NCI-H2029 treated with DMSO at 0.1 percent for 48 hours (cell line): ENCODE results near the gene EZH2.

Experiments
- DNase-seq: peaks from one replicate; lab custom pipeline; 2025; lab: John Stamatoyannopoulos, UW

The EZH2 gene

GRCh38 chr7:148806187-148806586 is 77.9 kb downstream of the EZH2 start:
- no peak for DNase-seq

DNA sequence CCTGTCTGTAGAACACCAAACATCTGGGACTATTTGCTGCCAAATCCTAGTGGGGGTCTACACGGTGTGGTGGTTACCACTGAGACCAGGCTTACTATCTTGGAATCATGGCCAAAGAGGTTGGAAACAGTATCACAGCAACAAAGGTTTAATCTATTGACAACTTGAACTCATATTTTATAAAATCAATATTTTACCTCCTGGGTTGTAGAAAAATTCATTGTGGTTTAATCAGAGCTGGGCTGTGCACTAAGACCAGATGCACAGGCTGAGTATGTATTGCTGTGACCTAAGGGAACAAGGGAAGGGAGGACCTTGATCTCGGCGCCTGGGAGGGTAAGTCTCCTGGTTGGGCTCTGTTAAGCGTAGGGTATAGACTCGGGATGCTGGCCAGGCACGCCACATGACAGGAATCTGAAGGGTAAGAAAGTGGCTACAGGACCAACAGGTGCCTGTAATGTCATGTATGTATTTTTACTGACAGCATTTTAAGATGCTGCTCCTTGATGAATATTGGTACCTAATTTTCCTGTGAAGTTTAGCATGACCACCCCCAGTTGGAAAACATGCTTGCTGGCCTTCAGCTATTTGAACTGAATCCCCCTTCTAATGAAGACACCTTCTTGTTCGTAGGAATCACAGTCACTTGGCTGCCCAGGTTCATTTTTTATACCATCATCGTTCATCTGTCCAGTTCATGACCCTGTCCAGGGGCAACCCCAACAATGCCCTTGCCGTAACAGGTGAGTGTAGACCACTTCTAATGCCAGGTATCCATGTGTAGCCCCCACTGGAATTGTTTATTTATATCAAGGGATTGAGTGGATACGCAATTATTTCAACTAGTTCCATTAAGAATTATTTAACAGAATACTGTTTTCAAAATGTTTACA is 79.5 kb downstream of the EZH2 start:
- DNase-seq: no peak

DNA sequence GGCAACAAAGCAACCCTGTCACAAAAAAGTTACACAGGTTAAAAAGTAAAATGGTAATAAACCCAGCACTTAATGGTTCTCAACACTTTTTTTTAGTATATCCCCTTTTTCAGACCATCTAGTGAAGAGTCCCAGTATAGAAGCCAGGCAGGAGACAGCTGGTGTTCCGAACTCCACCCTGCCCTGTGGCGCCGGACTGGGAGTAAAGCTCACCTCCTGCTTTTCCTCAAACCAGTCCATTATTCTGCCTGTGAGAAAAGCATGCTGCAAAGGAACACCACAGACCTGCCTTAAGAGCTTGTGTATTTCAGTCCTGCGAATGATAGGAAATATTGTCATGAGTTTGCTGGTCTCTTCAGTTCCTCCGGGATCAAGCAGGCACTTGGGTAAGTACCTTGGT is 81.0 kb downstream of the EZH2 start:
- DNase-seq: no peak

- DNase-seq: no peak
Measured at GRCh38 chr7:148802101-148802493, 82.0 kb downstream of the EZH2 start.

- no peak for DNase-seq
Measured at GRCh38 chr7:148800677-148801076, 83.4 kb downstream of the EZH2 start.

DNA sequence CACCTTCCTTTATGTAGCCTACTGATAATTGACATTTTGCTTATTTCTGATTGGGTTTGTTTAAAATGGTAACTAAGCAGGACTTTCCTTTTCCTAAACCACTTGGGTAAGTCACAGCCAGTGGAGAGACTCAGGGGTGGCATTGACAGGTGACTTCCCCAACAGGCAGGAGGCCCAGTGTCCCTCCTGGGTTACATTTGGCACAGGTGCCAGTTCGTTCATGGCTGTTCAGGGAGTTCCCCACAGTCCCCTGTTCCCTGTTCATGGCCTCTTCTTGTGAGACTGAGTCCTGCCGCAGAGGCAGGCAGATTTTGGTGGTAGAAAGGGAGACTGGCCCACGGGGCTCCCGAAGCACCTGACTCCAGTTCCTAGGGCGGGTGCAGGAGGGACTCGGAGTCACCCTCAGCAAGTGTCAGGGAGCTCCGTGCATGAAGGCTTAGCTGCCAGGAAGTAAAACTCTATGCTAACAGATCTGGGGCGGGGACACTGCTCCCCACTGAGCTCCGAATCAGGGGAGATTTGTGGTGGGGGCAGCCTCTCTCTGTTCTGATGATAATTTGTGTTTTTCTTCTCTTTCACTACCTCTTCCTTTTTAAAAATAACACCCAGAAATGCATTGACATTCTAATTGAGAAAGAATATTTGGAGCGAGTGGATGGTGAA is 84.1 kb downstream of the EZH2 start:
- DNase-seq: no peak

- no peak for DNase-seq
Measured at GRCh38 chr7:148796841-148797240, 87.2 kb downstream of the EZH2 start.

DNA sequence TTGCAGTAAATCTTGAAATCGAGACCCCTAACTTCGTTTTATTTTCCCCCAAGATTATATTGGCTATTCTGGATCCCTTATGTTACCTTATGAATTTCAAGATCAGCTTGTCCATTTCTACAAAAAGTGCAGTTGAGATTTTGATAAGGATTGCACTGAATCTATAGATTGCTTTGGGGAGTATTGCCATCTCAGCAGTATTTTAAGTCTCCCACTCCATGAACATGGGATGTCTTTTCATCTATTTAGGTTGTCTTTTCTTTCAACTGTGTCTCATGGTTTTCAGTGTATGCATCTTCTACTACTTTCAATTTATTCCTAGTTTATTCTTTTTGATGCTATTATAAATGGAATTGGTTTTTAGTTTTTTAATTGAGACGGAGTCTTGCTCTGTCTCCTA is 89.6 kb downstream of the EZH2 start:
- no peak for DNase-seq

- no peak for DNase-seq
Measured at GRCh38 chr7:148793590-148793989, 90.5 kb downstream of the EZH2 start.

DNA sequence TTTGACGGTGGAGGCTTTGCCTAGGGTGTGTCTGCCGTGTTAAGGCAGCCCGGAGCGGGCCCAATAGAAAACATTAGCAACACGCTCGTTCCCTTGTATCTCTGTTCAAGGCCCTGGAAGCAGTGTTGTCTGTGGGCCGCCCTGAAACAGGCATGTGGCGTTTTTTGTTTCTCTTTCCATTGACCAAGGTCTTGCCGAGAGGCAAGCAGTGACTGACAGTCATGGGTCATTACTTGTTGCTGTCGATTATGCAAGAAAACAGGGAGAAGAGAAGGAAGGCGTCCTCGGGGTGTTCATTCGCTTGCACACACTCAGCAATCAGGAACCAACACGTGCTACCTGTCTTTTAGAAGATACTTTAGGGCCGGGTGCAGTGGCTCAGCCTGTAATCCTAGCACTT is 92.5 kb downstream of the EZH2 start:
- DNase-seq: no peak

DNA sequence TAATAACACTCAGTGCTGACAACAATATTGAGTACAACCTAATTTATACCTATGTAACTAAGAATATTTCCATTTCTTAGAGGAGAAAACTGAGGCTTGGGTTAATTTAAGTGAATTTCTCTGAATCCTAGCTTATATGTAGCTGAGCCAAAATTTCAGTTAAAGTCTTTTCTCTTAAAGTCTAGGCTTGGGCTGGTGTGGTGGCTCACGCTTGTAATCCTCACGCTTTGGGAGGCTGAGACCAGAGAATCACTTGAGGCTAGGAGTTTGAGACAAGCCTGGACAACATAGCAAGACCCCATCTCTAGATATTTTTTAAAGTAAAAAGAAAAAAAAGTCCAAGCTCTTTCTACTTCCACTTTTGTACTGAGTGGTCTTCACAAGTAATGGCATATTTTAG is 93.2 kb downstream of the EZH2 start:
- DNase-seq: no peak

GRCh38 chr7:148790131-148790726 is 93.9 kb downstream of the EZH2 start:
- no peak for DNase-seq

DNA sequence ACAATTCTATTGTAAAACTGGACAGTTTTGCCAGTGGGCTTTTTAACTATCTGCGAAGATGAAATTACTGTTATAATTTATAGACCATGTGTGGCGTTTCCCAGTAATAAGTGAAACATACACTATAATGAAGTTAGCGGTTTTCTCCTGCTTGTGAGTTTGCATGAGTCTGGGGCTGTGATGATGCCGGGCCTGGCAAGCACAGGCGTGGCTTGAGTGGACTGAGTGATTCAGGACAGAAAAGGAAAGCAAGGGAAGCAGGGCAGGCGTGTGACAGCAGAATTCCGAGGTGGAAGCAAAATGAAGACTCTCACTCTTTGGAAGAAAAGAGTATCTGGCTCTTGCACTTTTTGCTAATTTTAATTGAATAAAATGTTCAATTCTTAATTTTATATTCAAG is 94.9 kb downstream of the EZH2 start:
- no peak for DNase-seq

DNA sequence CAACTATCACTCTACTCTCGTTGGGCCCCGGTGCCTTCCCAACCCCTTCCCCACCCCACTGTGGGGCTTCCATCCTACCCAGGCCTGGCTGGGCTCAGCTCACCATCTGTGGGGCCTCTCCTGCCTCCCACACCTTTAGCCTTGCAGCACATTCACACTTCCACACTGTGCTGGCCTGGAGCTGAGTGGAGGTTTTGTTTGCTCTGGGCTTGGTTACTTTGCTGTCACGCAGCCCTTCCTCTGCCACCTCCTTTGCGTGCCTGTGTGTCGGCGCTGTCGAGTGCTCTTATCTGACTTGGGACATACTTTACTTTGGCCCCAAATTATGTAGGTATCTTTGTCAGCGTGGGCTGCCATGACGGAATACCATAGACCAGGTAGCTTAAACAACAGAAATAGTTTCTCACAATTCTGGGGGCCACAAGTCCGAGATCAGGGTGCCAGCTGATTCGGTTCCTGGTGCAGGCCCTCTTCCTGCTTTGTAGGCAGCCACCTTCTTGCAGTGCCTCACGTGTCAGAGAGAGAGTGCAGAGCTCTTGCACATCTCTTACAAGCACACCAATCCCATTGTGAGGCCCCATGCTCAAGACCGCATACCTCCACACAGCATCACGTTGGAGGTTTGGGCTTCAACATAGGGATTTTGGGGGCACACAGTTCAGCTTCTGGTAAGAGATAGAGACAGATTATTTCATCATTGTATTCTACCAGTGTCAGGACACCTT is 96.4 kb downstream of the EZH2 start:
- no peak for DNase-seq

GRCh38 chr7:148783801-148784527 is 100.1 kb downstream of the EZH2 start:
- no peak for DNase-seq

DNA sequence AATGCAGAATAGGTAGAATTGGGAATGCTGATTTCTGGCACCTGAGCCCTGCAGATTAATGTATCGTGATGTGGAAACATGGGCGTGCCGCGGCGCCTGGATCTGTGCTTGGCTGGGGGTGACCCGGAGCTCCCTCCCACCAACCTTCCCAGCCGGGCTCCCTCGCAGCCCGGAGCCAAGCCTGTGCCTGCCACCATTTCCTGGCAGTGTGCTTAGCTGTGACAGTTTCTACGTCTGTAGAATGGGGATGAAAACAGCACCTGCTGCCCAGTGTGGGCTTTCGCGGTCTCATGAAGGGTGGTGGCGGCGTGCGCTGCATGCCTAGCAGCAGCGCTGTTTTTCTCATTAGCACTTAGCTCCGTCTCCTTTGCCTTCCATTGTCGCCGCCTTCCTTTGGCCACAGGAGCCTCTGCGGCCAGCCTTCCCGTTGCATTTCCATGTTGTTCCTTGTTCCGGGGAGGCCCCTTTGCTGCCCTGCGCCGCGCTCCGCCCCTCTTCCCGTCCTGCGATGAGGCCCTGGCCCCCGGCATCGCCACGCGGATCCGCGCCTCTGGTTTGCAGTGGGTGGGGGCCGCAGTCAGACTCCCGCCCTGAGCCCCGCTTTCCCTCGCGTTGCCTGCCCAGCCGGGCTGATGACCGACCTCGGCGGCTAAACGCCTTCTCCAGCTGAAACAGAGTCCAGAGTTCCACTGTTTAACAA is 101.2 kb downstream of the EZH2 start:
- no peak for DNase-seq

- no peak for DNase-seq
Measured at GRCh38 chr7:148774471-148774870, 109.6 kb downstream of the EZH2 start.

DNA sequence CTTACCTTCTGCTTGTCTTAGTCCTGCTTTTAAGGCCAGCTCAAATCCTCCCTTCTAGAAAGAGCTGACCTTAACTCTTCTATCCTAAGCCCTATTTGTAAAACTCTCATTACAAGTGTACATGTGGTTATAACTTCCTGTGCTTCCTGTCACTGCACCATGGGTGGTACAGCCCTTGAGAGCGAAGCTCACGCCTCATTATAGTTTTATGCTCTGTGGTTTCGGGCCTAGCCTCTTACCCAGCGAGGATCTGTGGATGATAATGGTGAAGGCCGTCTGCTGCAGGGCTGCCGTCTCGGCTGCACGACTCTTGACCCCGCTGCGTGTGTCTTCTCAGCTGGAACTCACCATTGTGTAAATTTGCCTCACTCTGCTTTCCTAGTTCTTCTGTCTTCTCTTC is 110.8 kb downstream of the EZH2 start:
- DNase-seq: no peak

DNA sequence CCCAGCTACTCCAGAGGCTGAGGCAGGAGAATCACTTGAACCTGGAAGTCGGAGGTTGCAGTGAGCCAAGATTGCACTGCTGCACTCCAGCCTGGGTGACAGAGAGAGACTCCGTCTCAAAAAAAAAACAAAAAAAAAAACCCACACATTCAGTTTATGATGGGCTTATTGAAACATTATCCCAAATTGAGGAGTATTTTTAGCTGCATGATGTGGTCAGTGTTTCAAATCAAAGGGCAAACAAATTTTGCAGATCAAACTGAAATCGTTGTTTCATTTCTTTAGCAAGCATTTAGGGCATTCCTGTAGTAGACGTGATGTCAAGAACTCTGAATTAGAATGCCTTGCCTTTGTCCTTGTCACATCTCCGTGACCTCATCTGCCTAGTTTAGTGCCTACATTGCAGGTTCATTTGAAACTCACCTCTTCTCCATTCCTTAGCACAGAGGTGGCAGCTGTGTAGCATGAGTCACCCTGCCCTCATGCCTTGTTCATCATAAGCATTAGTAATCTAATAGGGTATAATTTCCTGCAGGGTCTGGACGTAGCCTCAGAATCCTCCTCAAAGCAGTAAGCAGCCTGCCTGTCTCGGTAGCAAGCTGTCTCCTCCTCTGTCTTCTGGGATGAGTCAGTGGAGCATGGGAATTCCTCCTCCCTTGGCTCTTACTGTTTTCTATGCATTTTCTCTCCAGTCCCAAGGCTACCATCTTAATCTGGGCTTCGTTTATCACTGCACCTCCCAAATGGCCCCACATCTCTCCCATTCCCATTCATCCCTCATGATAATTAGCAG is 111.6 kb downstream of the EZH2 start:
- no peak for DNase-seq

DNA sequence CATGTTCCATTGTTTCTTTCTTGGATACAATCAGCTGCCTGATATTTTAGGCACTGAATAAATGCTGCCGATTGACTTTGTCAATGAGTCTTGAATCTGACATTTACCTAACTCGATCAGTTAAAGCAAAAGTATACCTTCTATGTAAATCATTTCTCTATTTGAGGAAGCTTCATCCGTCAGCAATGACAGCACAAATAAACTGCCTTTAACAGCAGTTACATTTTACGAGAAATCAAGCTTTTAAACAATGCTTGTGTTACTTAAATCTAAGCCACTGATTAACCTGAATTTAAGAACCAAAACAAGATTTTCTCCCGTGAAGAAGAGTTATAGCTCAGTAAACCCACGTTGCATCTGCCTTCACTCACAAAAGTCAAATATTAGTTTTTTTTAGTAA is 114.1 kb downstream of the EZH2 start:
- no peak for DNase-seq
